HEK293 (cell line): ENCODE data around the gene PHLDA1.

Source experiments
- GLI2 ChIP-seq: fragments of 450-650 bp; formaldehyde crosslinking; IDR thresholded peaks from 2 replicates; pipeline ENCODE4; 2017; ENCODE audit warnings: missing biosample characterization, missing genetic modification characterization, low read depth, borderline replicate concordance
- KLF17 ChIP-seq: fragments of 450-650 bp; formaldehyde crosslinking; IDR thresholded peaks from 2 replicates; pipeline ENCODE4 v1.5.1; 2016; ENCODE audit warnings: missing biosample characterization, missing genetic modification characterization
- KLF9 ChIP-seq: fragments of 450-650 bp; formaldehyde crosslinking; IDR thresholded peaks from 2 replicates; pipeline ENCODE4 v1.5.1; 2016; ENCODE audit warnings: missing biosample characterization, missing genetic modification characterization, low read depth
- PATZ1 ChIP-seq: fragments of 450-650 bp; formaldehyde crosslinking; IDR thresholded peaks from 2 replicates; pipeline ENCODE4 v1.5.1; 2016; ENCODE audit warnings: missing biosample characterization, missing genetic modification characterization
- PRDM10 ChIP-seq: fragments of 450-650 bp; formaldehyde crosslinking; IDR thresholded peaks from 2 replicates; pipeline ENCODE4 v1.5.1; 2016; ENCODE audit warnings: missing biosample characterization, missing genetic modification characterization
- TSHZ1 ChIP-seq: fragments of 450-650 bp; formaldehyde crosslinking; IDR thresholded peaks from 2 replicates; pipeline ENCODE4 v1.5.1; 2016; ENCODE audit warnings: missing biosample characterization, missing genetic modification characterization, borderline replicate concordance
- ZBTB17 ChIP-seq: fragments of 450-650 bp; formaldehyde crosslinking; IDR thresholded peaks from 2 replicates; pipeline ENCODE4 v1.5.1; 2016; ENCODE audit warnings: missing biosample characterization, missing genetic modification characterization
- ZBTB20 ChIP-seq: fragments of 450-650 bp; formaldehyde crosslinking; IDR thresholded peaks from 2 replicates; pipeline ENCODE4 v1.5.1; 2016; ENCODE audit warnings: missing biosample characterization, missing genetic modification characterization
- ZIC2 ChIP-seq: fragments of 450-650 bp; formaldehyde crosslinking; IDR thresholded peaks from 2 replicates; pipeline ENCODE4 v1.5.1; 2016; ENCODE audit warnings: missing biosample characterization, missing genetic modification characterization
- ZNF132 ChIP-seq: fragments of 450-650 bp; formaldehyde crosslinking; IDR thresholded peaks from 2 replicates; pipeline ENCODE4 v1.5.1; 2017; ENCODE audit warnings: missing biosample characterization, missing genetic modification characterization, borderline replicate concordance
- ZNF148 ChIP-seq: fragments of 450-650 bp; formaldehyde crosslinking; IDR thresholded peaks from 2 replicates; pipeline ENCODE4 v1.5.0; 2017; ENCODE audit warnings: missing biosample characterization, missing genetic modification characterization, borderline replicate concordance
- ZNF2 ChIP-seq: fragments of 450-650 bp; formaldehyde crosslinking; IDR thresholded peaks from 2 replicates; pipeline ENCODE4 v1.5.1; 2016; ENCODE audit warnings: missing biosample characterization, missing genetic modification characterization
- ZNF366 ChIP-seq: fragments of 450-650 bp; formaldehyde crosslinking; conservative IDR thresholded peaks from 2 replicates; pipeline ENCODE4 v1.5.1; 2016; ENCODE audit warnings: missing biosample characterization, missing genetic modification characterization
- ZNF426 ChIP-seq: fragments of 450-650 bp; formaldehyde crosslinking; IDR thresholded peaks from 2 replicates; pipeline ENCODE4 v1.5.1; 2017; ENCODE audit warnings: missing biosample characterization, missing genetic modification characterization, mild to moderate bottlenecking, inconsistent platforms, moderate library complexity
- ZNF561 ChIP-seq: fragments of 450-650 bp; IDR thresholded peaks from 2 replicates; pipeline ENCODE4 v1.5.1; 2018; ENCODE audit warnings: missing biosample characterization, missing genetic modification characterization, borderline replicate concordance
- ZNF626 ChIP-seq: fragments of 450-650 bp; sonication (Bioruptor Pico); formaldehyde crosslinking; IDR thresholded peaks from 2 replicates; pipeline ENCODE4 v1.5.1; 2018; ENCODE audit warnings: missing biosample characterization, missing genetic modification characterization, inconsistent platforms
- ZNF629 ChIP-seq: fragments of 450-650 bp; formaldehyde crosslinking; IDR thresholded peaks from 2 replicates; pipeline ENCODE4 v1.5.1; 2017; ENCODE audit warnings: missing biosample characterization, missing genetic modification characterization
- ZNF660 ChIP-seq: fragments of 450-650 bp; IDR thresholded peaks from 2 replicates; pipeline ENCODE4 v1.5.1; 2018; ENCODE audit warnings: missing biosample characterization, mild to moderate bottlenecking, missing genetic modification characterization
- ZNF692 ChIP-seq: fragments of 450-650 bp; formaldehyde crosslinking; IDR thresholded peaks from 2 replicates; pipeline ENCODE4 v1.5.1; 2016; ENCODE audit warnings: missing biosample characterization, missing genetic modification characterization
- ZNF768 ChIP-seq: fragments of 450-650 bp; formaldehyde crosslinking; IDR thresholded peaks from 2 replicates; pipeline ENCODE4 v1.5.1; 2018; ENCODE audit warnings: missing biosample characterization, mild to moderate bottlenecking, missing genetic modification characterization
- ZNF777 ChIP-seq: fragments of 450-650 bp; formaldehyde crosslinking; IDR thresholded peaks from 2 replicates; pipeline ENCODE4 v1.5.1; 2017; ENCODE audit warnings: missing biosample characterization, missing genetic modification characterization, borderline replicate concordance
- ZNF843 ChIP-seq: fragments of 450-650 bp; formaldehyde crosslinking; IDR thresholded peaks from 2 replicates; pipeline ENCODE4 v1.5.1; 2016; ENCODE audit warnings: missing biosample characterization, missing genetic modification characterization

Gene PHLDA1

GRCh38 chr12:75977952-75978671 lies 53.5 kb downstream of the PHLDA1 start (continued):
- TF ChIP-seq ZBTB17 (tag by site-specific recombination) (peak; percentile 91), ZNF148 (tag by site-specific recombination) (no peak), ZNF629 (tag by site-specific recombination) (peak; percentile 63; the same call in 1 of the 2 replicates), ZNF692 (tag by site-specific recombination) (0 out of 2 replicates have a peak, but pooled peaks have one; percentile 19), ZNF561 (tag by site-specific recombination) (0 out of 2 replicates have a peak, but pooled peaks have one; percentile 16), ZNF626 (tag by site-specific recombination) (no peak), TSHZ1 (tag by site-specific recombination) (peak; percentile 94), ZNF426 (tag by site-specific recombination) (no peak), KLF9 (no peak), ZNF132 (tag by site-specific recombination) (no peak), PRDM10 (tag by site-specific recombination) (0 out of 2 replicates have a peak, but pooled peaks have one; percentile 29), KLF17 (tag by site-specific recombination) (peak; percentile 62; the same call in 1 of the 2 replicates), PATZ1 (0 out of 2 replicates have a peak, but pooled peaks have one; percentile 21), ZNF777 (tag by site-specific recombination) (no peak), ZIC2 (tag by site-specific recombination) (peak; percentile 36; the same call in 1 of the 2 replicates), ZNF660 (tag by site-specific recombination) (peak; percentile 94), ZNF768 (tag by site-specific recombination) (no peak), GLI2 (tag by site-specific recombination) (no peak; the same call in 1 of the 2 replicates), ZNF366 (peak; percentile 56; the same call in 1 of the 2 replicates), ZBTB20 (tag by site-specific recombination) (0 out of 2 replicates have a peak, but pooled peaks have one; percentile 20), ZNF2 (tag by site-specific recombination) (no peak), ZNF843 (peak; percentile 67)
